GM12873 (cell line): ENCODE data around the gene GPATCH1.

ENCODE experiments used
- CTCF ChIP-seq: IDR thresholded peaks from 2 replicates; pipeline ENCODE4 v1.5.1; 2012; ENCODE audit warnings: low read depth, mild to moderate bottlenecking, moderate library complexity, low read length, control low read depth; ENCODE audit not compliant: insufficient read depth; ENCODE audit errors: missing control alignments

The GPATCH1 gene

GRCh38 chr19:33146209-33146608, 65.2 kb downstream of the GPATCH1 start:
- no peak for TF ChIP-seq CTCF

GRCh38 chr19:33147538-33147937, 66.6 kb downstream of the GPATCH1 start:
- TF ChIP-seq CTCF, result no peak

- TF ChIP-seq CTCF, result no peak
Measured at GRCh38 chr19:33150852-33151518, 70.0 kb downstream of the GPATCH1 start.

- no peak for TF ChIP-seq CTCF
Measured at GRCh38 chr19:33152176-33152575, 71.2 kb downstream of the GPATCH1 start.

- no peak for TF ChIP-seq CTCF
Measured at GRCh38 chr19:33156334-33156733, 75.4 kb downstream of the GPATCH1 start.

GRCh38 chr19:33157906-33158305, 76.9 kb downstream of the GPATCH1 start:
- TF ChIP-seq CTCF, result no peak

- no peak for TF ChIP-seq CTCF
Measured at GRCh38 chr19:33158365-33158764, 77.4 kb downstream of the GPATCH1 start.
